Central memory CD4-positive, alpha-beta T cell (primary cell): ENCODE measurements around the gene PRLH.
"Not testable (repeated sequence)": the region's sequence is repeated elsewhere in the genome, so short reads cannot be mapped to it uniquely, and the experiment has no call there.

Experiments
- DNase-seq: peaks from one replicate; pipeline ENCODE4 v3.0.0; 2022

Gene PRLH

GRCh38 chr2:237602409-237602808 is 36.0 kb downstream of the PRLH start:
- DNase-seq: no peak

- no peak for DNase-seq
Measured at GRCh38 chr2:237603049-237603717, 36.8 kb downstream of the PRLH start.

- peak; percentile 84 for DNase-seq
Measured at GRCh38 chr2:237603718-237604362, 37.5 kb downstream of the PRLH start.

GRCh38 chr2:237604391-237604790 is 38.0 kb downstream of the PRLH start:
- DNase-seq: no peak

GRCh38 chr2:237604960-237605359 is 38.6 kb downstream of the PRLH start:
- DNase-seq: no peak

GRCh38 chr2:237606522-237606921 is 40.1 kb downstream of the PRLH start:
- DNase-seq: not testable (repeated sequence)

- no peak for DNase-seq
Measured at GRCh38 chr2:237612527-237613357, 46.4 kb downstream of the PRLH start.

GRCh38 chr2:237613679-237614078 is 47.3 kb downstream of the PRLH start:
- DNase-seq: no peak

GRCh38 chr2:237614151-237614720 is 47.9 kb downstream of the PRLH start:
- no peak for DNase-seq

- no peak for DNase-seq
Measured at GRCh38 chr2:237615631-237616249, 49.4 kb downstream of the PRLH start.

- no peak for DNase-seq
Measured at GRCh38 chr2:237616373-237616733, 50.0 kb downstream of the PRLH start.
